ENCODE data around the gene SEMA3F. TPM values are rescaled to one million over a fixed set of nuclear protein-coding genes. Genes with fewer than 3 reads are reported as not detected.

Gene SEMA3F
- total and polyA plus RNA-seq, 4 donors = 0.60 to 4.8 (median 2.1) TPM

- no peak for DNase-seq (ENCODE audit: low spot score)
- H3K36me3 ChIP-seq (ENCODE audit: control insufficient read depth in 4 of 4, insufficient read depth in 3 of 4, low read depth in 1 of 4, low read length in 3 of 4) = peaks cover 0 to 1% (median 0%) of the 10 kb centered on the region in 4 donors
- 70% methylated on average over 9 of the region's 9 CpGs for WGBS
- H3K27ac ChIP-seq (ENCODE audit: low read depth in 1 of 2, low read length in 2 of 2) = no peak overlapping the region
- no peaks in the 10 kb centered on the region for H3K27me3 ChIP-seq (ENCODE audit: control insufficient read depth in 4 of 4, insufficient read depth in 4 of 4, low read length in 3 of 4)
- H3K4me3 ChIP-seq (ENCODE audit: low read depth in 1 of 3, low read length in 3 of 3) = no peak overlapping the region
- H3K4me1 ChIP-seq (ENCODE audit: control insufficient read depth in 4 of 4, insufficient read depth in 4 of 4, low read length in 3 of 4) = no peaks in the 10 kb centered on the region
- H3K9me3 ChIP-seq (ENCODE audit: control insufficient read depth in 4 of 4, low read length in 3 of 4) = no peaks in the 10 kb centered on the region
- H3K9ac ChIP-seq (ENCODE audit: low read depth in 1 of 2, low read length in 2 of 2) = no peak overlapping the region
- TF ChIP-seq HNF4G (IDR thresholded peaks at IDR 0.05) (no peak), JUND (IDR thresholded peaks at IDR 0.05) (no peak), MAX (IDR thresholded peaks at IDR 0.05) (no peak), NR2F2 (IDR thresholded peaks at IDR 0.05) (no peak), HNF4A (conservative IDR thresholded peaks at IDR 0.05) (no peak)
These were observed 29.4 kb upstream of the SEMA3F start for GRCh38 chr3:50125541-50126286.

GRCh38 chr3:50126287-50127211 lies 28.6 kb upstream of the SEMA3F start:
- Histone ChIP-seq H3K27me3 (ENCODE audit: control insufficient read depth in 4 of 4, insufficient read depth in 4 of 4, low read length in 3 of 4) (no peaks in the 10 kb centered on the region), H3K4me1 (ENCODE audit: control insufficient read depth in 4 of 4, insufficient read depth in 4 of 4, low read length in 3 of 4) (no peaks in the 10 kb centered on the region), H3K27ac (ENCODE audit: low read depth in 1 of 2, low read length in 2 of 2) (no peak overlapping the region), H3K4me3 (ENCODE audit: low read depth in 1 of 3, low read length in 3 of 3) (no peak overlapping the region), H3K36me3 (ENCODE audit: control insufficient read depth in 4 of 4, insufficient read depth in 3 of 4, low read depth in 1 of 4, low read length in 3 of 4) (no peaks in the 10 kb centered on the region), H3K9me3 (ENCODE audit: control insufficient read depth in 4 of 4, low read length in 3 of 4) (no peaks in the 10 kb centered on the region), H3K9ac (ENCODE audit: low read depth in 1 of 2, low read length in 2 of 2) (no peak overlapping the region)
- no peak for DNase-seq (ENCODE audit: low spot score)
- WGBS = 74% methylated on average over 16 of the region's 16 CpGs
- TF ChIP-seq RXRA (IDR thresholded peaks at IDR 0.05) (no peak), EGR1 (IDR thresholded peaks at IDR 0.05; ENCODE audit: low read depth in 2 of 2) (no peak), ATF3 (IDR thresholded peaks at IDR 0.05) (no peak), ZBTB33 (IDR thresholded peaks at IDR 0.05) (no peak), TAF1 (conservative IDR thresholded peaks at IDR 0.05) (no peak), FOXA1 (IDR thresholded peaks at IDR 0.05) (no peak), HNF4A (conservative IDR thresholded peaks at IDR 0.05) (no peak), MAX (IDR thresholded peaks at IDR 0.05) (no peak)

GRCh38 chr3:50127251-50127691 lies 27.9 kb upstream of the SEMA3F start:
- no peak for DNase-seq (ENCODE audit: low spot score)
- Histone ChIP-seq H3K27me3 (ENCODE audit: control insufficient read depth in 4 of 4, insufficient read depth in 4 of 4, low read length in 3 of 4) (no peaks in the 10 kb centered on the region), H3K9ac (ENCODE audit: low read depth in 1 of 2, low read length in 2 of 2) (no peak overlapping the region), H3K27ac (ENCODE audit: low read depth in 1 of 2, low read length in 2 of 2) (no peak overlapping the region), H3K4me1 (ENCODE audit: control insufficient read depth in 4 of 4, insufficient read depth in 4 of 4, low read length in 3 of 4) (no peaks in the 10 kb centered on the region), H3K9me3 (ENCODE audit: control insufficient read depth in 4 of 4, low read length in 3 of 4) (no peaks in the 10 kb centered on the region), H3K36me3 (ENCODE audit: control insufficient read depth in 4 of 4, insufficient read depth in 3 of 4, low read depth in 1 of 4, low read length in 3 of 4) (no peaks in the 10 kb centered on the region), H3K4me3 (ENCODE audit: low read depth in 1 of 3, low read length in 3 of 3) (no peak overlapping the region)
- TF ChIP-seq FOXA2 (IDR thresholded peaks at IDR 0.05) = no peak
- no peak for TF ChIP-seq RAD21 (IDR thresholded peaks at IDR 0.05)
- no peak for TF ChIP-seq YY1 (IDR thresholded peaks at IDR 0.05)
- no peak for TF ChIP-seq NR2F2 (IDR thresholded peaks at IDR 0.05)
- no peak for TF ChIP-seq HNF4A (conservative IDR thresholded peaks at IDR 0.05)
- TF ChIP-seq GABPA (IDR thresholded peaks at IDR 0.05 in 1 of 2, conservative IDR thresholded peaks at IDR 0.05 in 1 of 2) = no peak
- no peak for TF ChIP-seq REST (IDR thresholded peaks at IDR 0.05)
- no peak for TF ChIP-seq ZBTB33 (IDR thresholded peaks at IDR 0.05)
- TF ChIP-seq RXRA (IDR thresholded peaks at IDR 0.05) = no peak
- no peak for TF ChIP-seq JUND (IDR thresholded peaks at IDR 0.05)
- TF ChIP-seq HNF4G (IDR thresholded peaks at IDR 0.05) = no peak
- TF ChIP-seq EGR1 (IDR thresholded peaks at IDR 0.05; ENCODE audit: low read depth in 2 of 2) = no peak
- 89% methylated on average over 8 of the region's 8 CpGs for WGBS

All from liver (tissue), 9 donors.